ENCODE data around the gene AIF1.

Gene AIF1

DNA sequence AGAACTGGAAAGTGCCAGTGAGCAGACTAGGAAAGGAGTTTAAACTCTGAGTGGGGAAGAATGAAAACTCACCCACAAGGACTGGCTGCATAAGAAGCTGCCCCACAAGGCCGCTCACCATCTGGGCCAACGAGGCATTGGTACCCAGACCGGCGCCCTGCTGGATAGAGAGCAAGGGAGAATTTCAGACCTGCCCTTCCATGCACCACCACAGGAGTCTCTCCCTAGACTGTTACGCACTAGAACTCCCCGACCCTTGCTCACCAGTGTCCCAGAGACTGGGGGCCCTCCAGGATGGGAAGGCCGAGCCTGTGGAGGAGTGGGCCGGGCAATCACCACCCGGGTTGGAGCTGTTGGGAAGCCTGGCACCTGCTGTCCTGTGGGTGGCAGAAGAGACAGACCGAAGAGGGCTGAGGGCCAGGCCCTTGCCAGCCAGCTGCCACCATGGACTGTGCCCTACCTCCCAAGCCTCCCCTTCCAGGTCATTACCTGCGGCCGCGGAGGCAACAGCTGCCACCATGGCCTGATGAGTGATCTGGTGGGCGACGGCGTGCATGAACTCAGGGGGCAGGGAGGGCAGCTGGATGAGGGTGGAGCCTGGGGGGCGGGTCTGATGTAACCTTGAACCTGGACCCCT, 28.9 kb downstream of the AIF1 start:
- FAIRE-seq = no peak

DNA sequence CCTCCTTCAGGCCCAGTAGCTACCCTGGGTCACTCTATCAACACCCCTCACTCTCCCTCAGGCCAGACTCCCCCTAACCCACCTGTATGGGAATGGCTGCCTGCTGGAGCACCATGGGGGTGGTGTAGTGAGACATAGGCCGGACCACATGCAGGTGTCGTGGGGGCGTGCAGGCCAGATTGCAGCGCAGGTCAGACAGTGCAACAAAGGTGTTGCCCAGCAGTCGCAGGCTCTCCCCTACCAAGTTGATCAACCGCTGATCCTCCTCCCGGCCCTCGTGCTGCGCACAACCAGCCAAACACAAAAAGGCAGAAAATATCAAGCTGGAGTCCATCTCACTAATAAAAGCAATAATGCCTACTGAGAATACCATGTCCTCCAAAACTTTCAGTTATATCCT, 30.3 kb downstream of the AIF1 start:
- no peak for FAIRE-seq

DNA sequence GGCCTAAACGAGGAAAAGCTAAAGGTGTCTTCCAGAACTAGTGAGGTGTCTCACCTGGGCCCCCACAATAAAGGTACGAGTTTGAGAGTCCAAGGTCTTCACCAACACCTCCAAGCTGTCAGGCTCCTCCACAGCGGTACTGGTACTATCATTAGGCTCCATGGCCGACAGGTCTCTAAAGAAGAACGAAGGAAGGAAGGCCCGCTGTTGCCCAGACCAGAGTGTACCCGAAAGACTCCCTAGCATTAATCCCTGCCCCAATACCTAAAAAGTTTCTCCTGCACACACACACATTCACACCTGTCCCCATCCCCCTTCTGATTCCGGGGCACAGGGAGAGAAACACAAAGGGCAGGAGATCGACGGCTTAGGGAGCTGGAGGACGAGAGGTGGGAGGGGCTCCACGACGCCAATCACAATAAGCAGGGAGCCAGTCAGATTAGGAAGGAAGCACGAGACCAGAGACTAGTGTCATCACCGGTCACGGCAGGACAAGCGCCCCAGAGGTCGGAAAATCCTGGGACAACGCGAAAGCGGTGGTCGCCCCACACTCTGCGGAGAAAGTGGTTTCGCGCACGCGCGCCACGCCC, 36.7 kb downstream of the AIF1 start:
- FAIRE-seq = no peak

DNA sequence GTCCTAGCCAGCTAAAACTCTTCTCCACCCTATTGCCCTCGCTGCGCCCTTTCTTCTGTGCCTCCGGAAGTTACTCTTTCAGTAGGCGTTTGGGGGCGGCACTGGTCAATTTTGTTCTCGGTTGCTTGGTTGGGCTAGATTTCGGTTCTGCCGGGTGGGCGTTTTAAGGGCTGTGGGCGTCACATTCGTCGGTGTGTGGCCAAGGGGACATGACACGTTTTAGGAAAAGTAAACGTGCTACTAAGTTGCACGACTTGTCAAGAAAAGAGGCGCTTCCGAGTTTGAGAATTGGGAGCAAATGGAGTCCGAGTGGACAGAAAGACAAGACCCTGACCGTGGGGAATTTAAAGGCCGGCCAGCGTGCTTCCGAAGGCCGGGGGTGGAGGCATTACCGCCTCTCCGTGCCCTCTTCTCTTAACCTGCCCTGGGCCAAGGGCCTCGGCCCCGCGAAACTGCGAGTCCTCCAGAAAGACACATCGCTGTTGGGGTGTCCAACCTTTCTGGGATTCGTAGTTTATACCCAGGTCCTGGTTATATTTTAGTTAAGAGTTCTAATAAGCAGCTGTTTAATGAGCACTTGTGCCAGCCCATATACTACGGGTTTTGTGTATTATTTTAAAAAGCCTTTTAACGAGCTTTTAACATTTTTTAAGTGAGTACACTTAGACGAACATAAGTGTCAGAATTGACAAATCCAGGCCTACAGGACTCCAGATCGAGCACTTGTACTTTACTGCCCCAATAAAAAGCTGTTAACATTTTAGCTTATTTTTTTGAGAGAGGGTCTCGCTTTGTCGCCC, 38.1 kb downstream of the AIF1 start:
- FAIRE-seq = no peak

DNA sequence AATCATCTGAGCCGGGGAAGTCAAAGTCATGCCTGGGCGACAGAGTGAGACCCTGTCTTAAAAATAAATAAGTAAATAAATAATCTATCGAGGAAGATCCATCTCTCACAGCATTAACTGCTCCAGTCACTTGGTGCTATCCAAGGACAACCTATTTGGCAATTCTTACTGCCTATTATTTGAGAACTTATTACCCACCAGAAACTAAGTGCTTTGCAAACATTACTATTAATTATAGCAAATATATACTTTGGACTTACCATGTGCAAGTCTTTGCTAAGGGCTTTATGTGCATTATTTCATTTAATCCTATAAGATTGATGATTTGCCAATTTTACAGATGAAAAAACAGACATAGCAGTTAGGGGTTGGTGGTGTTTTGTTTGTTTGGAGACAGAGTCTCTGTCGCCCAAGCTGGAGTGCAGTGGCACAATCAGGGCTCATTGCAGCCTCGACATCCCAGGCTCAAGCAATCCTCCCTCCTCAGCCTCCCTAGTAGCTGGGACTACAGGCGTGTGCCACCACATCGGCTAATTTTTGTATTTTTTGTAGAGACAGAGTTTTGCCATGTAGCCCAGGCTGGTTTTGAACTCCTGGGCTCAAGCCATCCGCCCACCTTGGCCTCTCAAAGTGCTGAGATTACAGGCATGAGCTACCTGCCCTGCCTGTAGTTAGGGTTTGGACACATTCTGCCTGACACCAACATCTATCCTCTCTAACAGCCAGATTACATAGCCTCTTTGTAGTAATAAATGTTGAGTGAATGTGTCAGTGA, 39.7 kb downstream of the AIF1 start:
- no peak for FAIRE-seq

DNA sequence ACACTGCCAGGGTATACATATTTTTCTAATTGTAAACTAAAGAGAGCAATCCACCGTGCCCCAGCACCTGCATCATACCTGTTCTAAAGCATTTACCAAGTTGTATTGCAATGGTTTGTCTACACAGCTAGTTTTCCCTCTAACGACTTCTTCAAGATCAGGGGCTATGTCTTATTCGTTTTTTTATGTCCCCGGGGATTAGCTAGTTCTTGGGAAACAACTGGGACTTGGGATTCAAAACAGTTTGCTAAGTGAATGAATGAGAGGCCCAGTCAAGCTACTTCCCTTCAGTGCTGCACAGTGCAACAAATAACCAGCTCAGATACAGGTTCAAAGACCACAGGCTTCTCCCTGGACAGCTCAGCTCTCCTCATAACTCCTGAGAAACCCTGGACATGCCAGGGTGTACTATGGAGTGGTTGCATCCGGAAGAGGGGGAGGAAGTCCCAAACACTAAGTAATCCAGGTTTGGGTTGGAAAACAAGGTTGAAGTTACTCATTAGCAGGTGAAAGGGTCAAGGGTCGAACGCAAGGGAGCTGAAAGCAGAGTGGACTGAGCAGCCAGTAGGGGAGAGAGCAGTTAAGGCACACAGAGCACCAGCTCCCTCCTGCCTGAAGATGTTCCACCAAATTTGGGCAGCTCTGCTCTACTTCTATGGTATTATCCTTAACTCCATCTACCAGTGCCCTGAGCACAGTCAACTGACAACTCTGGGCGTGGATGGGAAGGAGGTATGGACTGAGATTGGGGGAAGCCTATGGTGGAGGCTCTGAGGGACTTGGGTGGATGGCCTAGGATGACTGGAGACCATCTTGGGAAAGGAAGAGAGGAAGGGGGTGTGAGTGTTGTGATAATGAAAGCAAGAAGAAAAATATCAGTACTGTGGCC, 40.6 kb downstream of the AIF1 start, which contains the start of gene APOM:
APOM (plus strand) TSS at position 546 of the 889 bp plus-strand sequence; CDS start at position 619, 73 bp downstream.
- no peak for FAIRE-seq

DNA sequence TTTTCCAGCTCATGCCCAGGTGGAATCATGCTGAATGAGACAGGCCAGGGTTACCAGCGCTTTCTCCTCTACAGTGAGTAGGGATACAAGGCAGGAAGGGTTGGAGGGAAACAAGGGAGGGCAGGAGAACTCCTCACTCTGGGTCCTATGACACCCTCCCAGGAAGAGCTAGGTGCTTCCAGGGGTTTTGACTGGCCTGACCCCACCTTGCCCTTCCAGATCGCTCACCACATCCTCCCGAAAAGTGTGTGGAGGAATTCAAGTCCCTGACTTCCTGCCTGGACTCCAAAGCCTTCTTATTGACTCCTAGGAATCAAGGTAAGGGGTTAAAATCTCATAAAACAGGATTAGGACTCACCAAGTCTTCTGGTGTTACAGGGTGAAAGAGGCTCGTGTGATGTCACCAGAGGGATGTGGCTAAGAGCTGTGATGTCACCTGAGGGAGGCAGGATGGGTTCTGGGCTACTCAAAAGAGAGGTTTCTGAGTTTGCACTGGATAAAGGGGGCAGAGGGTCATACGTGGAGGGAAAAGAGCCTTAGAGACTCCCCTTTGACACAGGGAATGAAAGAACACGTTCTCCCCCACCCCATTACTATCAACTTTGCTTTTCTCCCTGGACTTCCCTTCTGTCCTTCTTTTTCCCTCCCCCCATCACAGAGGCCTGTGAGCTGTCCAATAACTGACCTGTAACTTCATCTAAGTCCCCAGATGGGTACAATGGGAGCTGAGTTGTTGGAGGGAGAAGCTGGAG, 42.5 kb downstream of the AIF1 start:
- no peak for FAIRE-seq

DNA sequence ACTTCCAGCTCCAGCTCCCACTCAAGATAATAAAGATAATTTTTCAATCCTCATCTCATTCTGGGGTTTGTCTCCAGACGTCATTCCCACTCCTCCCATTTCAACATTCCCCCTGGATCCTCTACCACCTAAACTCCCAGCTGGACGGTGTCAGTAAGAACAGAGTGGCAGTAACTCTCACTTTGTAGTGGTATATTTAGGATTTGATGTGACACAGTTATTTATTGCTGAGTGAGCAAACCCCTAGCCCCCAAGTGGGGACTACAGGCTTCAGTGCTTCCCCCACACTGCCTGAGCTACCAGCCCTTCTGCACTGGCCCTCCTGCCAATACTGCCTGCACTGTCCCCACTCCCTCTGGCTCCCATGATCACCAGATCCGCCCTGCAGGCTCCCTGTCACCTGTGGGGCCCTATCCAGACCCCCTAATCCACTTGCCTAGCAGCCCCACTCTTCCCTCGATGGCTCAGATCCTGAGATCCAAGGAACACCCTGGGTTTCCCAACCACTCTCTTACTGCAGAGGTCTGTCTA, 43.2 kb downstream of the AIF1 start:
- no peak for FAIRE-seq

DNA sequence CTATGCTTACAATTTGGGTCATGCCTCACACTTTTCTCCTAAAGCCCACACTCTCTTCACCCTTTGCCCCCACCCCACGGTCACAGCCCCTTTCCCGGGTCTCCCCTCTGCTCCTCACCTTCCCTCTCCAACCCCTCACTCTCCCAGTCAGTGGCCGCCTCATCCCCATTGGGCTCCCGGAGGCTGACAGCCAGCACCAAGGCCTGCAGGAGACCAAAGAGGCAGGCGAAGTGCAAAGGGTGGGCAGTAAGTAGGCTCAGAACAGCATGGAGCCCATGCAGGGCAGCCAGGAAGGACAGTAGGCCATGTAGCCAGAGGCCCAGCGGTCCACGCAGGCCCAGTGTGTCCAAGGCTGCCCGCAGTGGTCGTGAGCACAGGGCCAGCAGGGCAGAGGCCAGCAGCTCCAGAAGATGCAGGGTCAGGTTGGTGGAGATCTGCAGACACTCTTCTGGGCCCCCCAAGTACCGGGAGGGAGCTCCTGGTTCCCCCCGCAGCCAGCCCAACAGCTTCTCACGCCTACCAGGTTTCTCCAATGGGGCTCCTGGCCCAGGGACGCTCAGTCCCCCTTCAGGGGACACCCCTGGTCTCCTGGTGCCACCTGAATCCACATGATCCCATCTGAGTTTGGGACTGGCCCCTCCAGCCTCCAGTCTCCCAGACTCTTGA, 44.1 kb downstream of the AIF1 start:
- no peak for FAIRE-seq

DNA sequence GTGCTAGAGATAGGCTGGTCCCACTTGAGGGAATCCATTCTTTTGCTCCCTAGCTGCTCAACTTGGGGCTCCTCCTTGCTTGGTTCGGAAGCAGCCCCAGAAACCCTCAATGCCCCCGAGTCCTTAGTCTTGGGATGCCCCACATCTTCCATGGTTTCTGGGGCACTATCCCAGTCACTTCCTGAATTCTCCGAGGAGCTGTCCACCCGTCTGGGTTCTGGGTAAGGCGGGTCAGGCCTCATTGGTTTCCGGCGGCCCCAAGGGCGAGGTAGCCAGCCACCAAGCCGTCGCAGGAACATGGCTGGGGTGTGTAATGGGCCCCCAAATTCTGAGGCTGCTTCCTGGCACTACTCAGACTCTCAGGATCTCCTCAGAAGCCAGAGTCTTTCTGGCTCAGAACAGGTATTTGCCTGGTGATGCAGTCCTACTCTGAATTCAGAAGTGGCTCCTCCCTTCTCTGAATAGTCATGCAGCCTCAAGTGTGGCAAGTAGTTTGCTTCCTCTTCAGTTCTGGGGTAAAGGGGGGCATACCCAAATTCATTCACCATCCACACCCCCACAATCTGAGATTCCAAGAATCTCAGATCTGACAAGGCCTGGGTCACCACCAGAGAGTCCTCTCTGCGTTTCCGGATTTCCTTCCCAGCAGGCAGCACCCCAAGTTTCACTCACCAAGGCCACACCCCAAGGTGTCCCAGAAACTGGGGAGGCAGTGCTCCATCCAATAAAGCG, 44.8 kb downstream of the AIF1 start:
- FAIRE-seq = no peak

DNA sequence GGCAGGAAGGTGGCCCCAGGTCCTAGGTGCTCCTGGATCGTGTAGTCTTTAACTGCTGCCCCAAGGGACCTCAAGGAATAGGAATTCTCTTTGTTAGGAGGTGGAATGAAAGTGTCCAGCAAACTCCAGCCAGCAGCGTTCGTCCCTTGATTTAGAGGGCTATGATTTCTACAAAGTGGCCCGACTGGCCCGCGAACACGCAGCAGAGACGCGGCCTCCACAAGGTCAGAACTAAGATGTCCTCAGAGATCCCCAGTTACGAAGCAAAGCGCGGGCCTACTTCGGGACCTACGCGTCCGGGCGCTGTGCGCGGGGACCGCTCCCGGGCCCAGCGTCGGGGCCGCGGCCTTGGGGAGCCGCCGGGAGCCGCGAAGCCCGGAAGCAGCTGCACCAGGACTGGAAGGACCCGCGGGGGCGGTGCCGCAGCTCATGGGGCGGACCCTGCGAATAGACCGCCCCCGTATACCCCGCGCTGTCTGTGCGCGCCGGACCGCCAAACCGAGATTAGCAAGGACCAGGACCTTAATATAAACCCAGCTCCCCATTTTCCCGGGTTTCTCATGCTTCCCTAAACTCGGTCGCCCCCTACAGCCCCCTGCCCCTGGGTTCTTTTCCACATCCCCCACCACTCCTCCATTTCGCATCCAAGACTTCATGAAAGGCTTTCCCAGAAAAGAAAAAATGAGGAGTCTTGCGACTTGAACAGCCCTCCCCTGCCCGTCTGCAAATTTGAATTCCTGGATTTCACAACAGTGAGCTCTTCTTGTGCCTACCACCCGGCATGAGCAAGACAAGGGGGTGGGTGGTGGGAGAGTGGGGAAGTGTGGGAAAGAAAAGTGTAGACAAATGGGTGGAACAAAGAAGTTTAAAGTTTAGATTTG, 45.6 kb downstream of the AIF1 start, which contains the start of gene C6orf47:
C6orf47 (minus strand) TSS at position 398 of the 881 bp plus-strand sequence. CDS start 831 bp downstream, outside the sequence.
- FAIRE-seq = no peak

DNA sequence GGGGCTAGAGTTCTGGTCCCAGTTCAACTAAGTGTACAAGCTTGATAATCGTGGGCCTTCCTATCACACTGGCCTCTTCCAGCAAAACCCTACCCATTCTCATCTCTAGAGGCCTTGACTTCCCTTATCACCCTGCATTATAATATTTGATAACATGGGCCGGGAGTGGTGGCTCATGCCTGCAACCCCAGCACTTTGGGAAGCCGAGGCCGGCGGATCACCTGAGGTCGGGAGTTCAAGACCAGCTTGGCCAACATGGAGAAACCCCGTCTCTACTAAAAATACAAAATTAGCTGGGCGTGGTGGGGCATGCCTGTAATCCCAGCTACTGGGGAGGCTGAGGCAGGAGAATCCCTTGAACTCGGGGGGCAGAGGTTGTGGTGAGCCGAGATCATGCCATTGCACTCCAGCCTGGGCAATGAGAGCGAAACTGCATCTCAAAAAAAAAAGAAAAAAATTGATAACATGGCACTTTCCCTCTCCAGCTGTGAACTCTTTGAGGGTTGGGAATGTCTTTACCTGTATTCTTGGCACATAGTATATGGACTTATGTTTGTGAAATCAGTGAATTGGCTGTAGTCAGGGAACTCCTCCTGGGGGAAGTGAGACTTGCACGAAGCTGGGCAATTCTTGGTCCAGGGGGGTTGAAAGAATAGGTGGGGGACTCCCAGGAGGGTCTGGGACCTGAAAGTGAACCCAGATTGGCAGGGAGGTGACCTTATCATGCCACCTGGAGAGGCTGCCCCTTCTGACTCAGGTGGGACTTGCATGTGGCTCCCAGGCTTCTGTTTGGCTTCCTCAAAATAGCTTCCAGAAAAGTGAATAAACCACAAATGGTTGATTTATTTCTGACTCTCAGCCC, 46.5 kb downstream of the AIF1 start:
- FAIRE-seq = no peak

DNA sequence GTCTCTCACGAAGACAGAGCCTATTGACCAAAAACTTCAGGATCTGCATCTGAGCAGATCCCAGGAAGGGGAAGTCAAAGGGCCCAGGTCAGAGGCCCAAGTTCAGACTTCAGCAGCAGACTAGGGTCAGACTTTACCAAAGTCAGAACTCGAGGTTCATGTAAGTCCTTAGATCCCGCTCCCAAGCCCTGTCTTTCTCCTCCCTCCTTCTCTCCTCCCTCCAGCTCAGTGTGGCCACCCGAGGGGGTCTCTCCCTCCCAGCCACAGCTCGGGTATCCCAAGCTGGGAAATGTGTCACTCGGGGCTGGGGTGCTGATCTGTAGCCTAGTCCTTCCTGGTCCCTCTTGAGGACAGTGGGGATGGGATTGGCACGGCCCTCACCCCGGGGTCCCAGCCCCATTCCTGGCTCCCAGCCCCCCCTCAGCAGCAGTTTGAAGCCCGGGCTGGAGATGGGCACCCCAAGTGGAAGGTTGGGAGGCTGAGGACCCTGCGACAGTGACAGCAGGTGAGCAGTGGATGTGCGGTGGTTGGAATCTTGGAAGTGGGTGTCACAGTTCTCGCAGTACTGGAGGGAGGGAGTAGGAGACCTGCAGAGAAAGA, 47.2 kb downstream of the AIF1 start:
- FAIRE-seq = no peak

DNA sequence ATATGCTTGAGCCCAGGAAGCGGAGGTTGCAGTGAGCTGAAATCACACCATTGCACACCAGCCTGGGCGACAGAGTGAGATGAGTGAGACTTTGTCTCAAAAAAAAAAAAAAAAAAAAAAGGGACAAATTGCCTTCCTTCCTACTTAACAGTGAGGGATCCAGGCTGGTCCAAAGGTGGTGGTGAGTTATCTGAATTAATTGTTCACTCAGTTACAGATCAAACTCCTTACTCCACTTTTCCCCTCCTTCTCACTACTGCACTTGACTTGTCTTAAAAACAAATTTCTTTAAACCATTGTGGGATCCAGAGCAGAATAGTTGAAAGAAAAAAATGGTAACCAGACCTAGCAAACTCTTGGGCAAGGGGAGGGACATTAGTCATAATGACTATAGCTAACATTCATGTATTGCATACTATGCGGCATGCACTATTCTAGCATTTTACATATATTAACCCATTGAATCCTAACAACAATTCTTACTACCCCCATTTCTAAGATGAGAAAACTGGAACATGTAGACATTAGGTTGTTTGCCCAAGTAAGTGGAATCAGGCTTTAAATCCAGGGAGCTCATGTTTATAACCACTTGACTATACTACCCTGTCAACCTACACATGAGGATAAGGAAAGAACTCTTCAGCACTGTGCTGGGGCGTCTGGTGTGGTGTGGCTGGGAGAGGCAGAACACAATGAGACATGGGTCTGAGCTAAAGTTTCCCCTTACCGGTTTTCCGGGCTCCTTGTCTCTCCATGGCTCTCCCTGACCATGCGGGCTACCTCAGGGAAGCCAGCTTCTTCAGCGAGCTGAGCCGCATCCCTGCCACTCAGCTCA, 48.3 kb downstream of the AIF1 start:
- FAIRE-seq = no peak

DNA sequence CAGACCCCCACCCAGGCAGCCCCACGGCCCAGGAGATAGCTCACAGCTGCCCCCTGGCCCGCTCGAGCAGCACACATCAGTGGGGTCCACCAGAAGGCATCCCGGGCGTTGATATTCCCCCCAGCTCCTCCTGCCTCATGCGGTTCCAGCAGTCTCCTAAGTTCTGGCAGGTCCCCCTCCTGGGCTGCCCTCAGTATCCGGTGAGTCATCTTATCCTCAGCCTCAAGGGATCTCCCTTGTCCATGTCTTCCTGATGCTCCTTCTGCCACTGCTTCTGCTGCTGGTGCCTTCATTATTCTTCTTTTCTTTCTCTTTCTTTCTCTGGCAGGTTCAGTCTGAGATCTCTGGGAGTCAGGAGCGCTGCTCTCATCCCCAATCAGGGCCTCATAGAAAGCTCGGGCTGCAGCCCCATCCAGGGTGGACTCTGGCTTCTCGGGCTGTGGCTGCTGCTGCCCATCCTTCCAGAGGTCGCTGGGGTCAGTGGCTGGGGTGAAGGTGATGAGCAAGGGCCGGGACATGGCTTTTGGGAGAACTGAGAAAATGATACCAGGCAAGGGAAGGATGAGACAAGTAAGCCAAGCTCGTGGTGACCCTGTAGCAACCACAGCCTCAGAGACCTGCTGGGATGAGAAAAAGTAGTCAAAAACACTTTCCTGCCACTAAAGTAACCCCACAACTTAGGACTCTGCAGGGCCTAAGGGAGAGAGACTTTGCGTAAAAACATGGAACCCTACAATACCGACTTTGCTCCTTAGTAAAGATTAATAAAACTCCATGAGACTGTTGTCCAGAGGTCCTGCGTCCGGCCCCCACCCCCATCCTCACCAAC, 49.1 kb downstream of the AIF1 start:
- FAIRE-seq = no peak
